ENCODE data around the gene RAD51B.

RAD51B gene

DNA sequence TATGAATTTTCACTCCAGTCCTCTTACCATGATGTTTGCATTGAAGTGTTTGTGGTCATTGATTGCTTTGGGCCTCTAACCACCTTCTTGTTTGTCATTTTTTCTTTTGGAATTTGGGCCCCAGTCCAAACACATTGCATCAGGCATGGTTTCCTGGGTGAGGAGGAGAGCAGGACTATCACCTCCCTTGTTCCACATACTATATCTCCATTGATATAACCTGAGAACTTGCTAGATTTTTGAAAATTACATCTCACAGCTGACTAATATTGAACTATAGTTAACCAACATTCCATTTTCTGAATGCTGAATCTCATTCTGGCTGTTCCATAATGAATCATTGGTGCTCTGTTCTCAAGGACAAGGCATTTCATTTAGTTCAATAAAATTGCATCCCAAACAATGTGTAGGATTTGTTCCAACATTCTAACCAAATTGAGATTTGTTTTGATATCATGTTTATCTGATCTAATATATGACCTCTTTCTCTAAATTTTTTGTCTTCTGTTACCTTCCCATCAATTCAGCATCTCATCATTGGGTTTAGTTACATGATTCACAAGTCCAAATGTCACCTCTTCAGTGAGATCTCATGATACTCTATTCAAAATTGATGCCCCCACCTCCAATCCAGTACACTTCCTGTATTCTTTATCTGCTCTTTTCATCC is 644.3 kb downstream of the RAD51B start:
- no peak for DNase-seq (ENCODE audit: low read depth in 2 of 2)

DNA sequence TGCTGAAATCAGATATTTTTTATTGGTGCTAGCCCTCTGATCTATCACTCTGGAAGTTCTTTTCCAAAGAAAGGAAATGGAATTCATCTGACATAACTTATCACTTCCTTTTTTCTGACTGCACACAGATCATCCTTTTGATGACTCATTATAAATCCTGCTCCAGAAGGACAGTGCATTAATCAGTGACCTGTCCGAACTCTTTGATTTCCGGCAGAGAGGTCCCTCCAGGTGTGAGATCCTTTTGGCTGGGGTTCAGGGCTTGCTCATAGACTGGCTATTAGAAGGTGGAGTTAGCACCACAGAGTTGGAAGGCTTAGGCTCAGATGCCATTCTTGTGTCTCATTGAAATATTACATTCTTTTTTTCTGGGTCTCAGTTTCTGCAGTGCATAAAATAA is 645.1 kb downstream of the RAD51B start:
- no peak for DNase-seq (ENCODE audit: low read depth in 2 of 2)

DNA sequence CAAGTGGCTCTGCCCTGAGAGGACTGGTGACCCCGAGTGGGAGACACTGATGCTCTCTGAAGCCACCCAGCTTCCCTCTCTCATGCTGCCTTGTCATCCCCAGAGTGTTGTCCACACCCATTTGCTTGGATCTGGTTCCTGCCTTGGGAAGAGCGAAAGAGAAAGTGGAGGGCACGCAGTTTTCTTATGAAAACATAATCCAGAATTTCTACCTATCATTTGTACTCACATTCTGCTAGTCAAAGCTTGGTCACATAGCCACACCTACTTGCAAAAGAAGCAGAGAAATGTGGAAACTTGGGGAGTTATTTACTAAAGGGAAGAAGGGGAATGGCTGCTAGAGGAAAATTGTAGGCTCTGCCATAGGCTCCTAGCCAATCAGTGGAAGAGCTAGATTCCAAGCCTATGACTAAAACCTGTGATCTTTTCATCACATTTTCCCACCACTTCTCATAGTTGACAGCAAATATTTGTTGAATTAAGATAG is 647.0 kb downstream of the RAD51B start:
- DNase-seq (ENCODE audit: low read depth in 2 of 2), result no peak

DNA sequence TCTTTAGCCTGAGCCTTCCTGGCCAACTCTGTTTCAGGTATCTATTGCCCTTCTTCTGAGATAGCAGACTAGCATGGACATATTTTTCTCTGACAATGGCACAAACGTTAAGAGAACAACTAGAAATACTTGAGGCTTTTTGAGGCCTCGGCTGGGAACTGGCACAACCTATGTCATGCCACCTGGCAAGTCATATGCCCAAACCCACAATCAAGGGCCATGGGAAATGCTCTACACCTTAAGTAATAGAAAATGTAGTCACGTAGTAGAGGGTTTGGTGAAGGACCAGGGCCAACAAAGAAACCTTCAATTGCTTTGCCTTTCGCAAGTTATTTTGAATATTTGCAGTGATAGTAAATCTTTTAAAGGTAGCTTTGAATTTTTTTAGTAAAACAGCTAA is 647.8 kb downstream of the RAD51B start:
- DNase-seq (ENCODE audit: low read depth in 2 of 2), result no peak

DNA sequence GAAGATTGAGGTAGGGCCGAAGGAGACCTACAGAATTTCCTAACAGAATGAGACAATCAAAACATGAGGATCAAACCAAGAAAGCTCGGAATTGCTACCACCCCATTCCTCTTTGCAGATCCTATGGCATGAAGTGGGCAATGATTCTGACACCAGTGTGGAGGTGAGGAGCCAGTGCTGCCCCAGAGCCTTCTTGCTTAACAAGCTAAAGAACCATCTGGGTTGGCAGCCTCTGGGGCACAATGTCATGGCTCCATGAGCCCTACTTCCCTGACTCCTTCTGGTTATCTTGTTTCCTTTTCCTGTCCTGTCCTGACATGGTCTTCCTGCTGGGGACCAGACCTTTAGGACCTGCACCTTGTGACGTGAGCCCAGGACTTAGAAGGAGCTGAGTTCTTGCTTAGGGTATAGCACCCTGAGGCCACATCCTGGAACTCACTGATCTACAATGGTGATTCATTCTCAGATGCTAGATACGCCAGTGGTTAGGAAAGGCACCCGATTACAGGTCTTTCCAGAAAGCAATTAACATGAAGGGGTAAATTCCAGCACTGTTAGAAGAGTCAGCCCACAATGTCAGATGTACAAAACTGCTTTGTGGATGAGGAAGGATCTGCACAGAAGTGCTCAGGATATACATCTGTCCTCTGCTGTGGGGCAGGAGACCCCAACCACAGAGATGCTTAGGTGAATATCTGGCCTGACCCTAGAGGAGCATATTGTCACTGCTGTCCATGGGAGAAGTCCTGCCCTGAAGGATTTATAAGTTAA is 649.0 kb downstream of the RAD51B start:
- no peak for DNase-seq (ENCODE audit: low read depth in 2 of 2)

DNA sequence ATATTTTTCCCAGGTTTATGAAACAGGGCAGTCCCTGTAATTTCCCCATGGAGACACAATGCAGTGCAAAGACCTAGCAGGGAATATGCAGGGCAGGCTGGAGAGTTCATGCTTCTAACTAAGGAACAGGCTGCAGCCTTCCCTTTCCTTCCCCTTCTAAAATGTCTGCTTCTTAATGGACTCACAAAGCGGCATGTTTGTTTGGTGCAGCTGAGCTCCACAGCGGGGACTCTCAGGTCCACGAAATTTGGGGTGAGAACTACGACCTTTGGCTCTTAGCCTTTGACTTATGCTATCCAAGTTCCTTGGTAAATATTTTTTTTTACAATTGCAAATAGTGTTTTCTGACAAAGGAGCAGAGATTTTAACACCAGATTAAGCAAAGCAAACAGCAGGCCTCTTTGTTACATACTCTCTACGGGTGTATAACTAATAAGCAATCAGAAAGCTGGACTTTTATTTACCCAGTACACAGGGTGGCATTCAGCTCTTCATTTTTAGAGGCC is 649.7 kb downstream of the RAD51B start:
- DNase-seq (ENCODE audit: low read depth in 2 of 2), result no peak

DNA sequence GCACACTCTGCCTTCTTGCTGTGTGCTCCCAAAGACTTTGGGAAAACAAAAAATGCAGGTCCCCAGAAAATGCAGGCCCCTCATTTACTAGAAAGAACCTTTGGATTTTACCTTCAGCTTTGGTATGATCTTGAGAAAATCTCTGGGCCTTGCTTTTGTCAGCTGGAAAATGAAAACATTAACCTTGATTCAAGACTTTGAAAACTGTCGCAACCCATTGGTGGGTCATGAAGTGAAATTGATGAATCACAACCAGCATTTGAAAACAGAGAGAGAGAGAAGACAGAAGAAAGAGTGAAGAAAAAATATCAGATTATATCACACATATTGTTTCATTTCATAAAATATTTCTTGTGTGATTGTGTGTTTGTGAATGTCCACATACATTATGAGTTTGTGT is 650.8 kb downstream of the RAD51B start:
- DNase-seq (ENCODE audit: low read depth in 2 of 2), result no peak

DNA sequence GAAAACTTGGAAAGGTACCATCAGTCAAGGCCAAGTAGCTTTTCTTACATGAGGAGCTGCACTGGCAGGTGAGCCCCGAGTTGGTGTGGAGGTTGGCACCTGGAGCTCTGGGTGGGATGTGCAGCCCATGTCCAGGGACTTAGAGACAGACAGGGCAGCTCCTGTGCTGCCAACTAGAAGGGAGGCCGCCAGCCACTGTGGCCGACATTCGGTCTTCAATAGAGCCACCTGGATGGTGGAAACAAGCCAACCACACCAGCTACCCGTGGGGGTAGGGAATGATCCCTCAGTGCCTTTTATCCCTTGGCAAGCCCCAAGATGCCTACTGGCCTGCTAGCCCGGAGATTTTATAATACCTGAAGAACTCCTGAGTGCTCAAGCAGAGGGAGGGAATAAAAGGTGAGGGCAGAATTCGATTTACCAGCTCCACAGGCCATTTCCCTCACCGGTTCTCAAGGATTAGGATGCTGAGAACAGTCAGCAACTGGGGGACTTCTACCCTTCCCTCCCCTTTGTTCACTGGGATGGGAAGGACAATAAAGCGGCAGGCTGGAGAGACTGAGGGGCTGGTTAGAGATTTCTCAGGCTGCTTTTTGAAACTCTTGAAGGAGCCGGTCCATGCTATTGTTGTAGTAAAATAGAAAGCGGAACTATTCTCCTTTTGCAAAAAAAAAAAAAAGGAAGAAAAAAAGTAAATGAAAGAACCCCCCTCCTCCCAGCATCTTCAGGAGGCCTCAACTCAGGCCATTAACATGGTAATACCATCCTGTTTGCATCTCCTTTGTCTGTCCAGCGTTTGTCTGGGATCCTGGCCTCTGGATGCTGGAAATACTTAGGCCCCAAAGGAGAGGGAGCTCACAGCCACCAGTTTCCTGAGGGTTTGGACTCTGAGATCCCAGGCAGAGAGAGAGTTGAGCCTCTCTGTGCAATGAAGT is 651.7 kb downstream of the RAD51B start:
- no peak for DNase-seq (ENCODE audit: low read depth in 2 of 2)

DNA sequence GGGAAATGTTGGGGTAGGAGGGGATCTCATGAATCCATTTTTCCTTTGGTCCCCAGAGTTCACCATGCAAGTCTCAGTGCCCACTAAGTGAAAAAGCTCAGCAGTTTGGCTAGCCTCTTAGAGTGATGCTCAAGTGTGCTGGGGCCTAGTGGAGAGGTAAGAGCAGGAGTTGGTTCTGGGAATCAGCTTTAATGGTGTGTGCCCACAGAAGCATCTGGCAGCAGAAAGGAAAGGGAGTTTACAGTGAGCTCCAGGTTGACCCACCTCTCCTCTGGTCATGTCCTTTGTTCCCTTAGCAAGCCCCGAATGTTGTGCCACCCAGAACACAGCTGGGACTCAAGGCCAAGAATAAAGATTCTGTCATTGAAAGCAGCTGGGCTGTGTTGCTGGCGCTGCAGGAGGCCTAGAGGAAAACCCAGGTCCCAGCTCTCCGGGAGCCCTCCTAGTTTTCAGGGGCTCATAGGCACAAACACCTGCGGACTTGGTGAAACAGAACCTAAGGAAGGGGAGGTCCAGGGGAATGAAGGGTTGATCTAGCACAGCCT is 652.5 kb downstream of the RAD51B start:
- no peak for DNase-seq (ENCODE audit: low read depth in 2 of 2)

DNA sequence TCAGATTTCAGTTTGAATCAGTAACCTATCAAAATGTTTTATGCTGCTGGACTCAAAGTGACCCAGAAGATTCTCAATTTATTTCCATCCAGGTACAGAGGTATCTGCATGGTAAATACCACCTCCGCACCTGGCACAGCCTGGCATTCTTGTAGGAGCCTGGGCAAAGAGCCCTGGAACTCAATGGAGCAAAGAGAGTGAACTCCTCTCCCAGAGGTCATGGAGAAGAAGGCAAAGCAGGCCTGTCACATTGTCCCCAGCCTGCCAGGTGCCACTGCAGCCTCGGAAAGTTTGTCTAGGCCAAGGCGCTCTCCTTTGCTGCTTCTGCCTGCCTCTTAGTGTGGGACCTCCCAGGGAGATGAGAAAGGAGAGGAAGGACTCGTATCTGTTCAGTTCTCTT is 653.5 kb downstream of the RAD51B start:
- no peak for DNase-seq (ENCODE audit: low read depth in 2 of 2)

DNA sequence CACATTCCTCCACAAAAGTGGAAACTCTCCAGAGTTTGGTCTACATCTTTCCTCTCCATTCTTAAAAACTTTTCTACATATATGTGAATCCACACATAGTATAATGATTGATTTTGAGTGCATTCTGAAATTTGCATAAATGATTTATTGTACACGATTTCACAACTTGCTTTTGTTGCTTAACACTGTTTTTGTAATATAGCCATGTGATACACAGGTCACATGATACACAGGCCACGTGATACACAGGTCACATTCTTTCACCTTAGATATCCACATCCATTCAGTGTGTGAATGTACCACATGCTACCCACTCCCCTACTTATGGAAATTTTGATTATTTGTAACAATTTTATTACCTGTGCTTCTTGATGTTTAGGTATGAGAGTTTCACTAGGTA is 654.2 kb downstream of the RAD51B start:
- DNase-seq (ENCODE audit: low read depth in 2 of 2), result no peak

DNA sequence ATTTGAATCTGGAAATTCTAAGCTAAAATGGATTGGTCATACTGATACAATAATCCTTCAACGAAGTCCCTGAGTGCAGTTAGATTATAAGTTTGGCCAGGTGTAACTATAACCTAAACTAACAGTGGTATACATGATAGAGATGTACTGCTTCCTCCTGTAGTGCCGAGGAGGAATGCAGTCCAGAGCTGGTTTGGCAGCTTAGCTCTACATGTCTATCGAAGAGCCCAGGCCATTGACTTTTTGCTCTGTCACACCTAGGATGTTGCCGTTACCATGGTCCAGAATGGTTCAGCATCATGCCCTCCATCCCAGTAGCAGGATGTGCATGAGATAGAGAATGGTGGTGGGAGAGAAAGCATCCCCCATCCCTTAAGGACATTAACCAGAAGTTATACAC is 655.2 kb downstream of the RAD51B start:
- no peak for DNase-seq (ENCODE audit: low read depth in 2 of 2)

DNA sequence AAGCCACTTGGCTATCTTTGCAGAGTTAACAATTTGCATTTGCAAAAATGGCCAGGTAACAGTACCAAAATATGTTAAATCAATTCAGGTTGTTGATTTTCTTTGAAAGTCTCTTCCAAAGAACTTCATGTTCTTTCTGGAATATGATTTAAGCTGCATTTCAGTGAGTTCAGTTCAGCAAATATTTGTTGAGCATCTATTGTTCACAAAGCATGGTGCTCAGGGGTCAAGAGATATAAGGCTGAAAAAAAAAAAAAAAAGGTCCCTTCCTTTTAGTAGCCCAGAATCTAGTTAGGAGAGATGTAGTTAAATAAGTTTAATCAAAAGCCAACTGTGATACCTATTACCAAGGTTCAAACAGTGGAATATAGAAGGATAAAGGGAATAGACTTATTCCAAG is 656.2 kb downstream of the RAD51B start:
- no peak for DNase-seq (ENCODE audit: low read depth in 2 of 2)

DNA sequence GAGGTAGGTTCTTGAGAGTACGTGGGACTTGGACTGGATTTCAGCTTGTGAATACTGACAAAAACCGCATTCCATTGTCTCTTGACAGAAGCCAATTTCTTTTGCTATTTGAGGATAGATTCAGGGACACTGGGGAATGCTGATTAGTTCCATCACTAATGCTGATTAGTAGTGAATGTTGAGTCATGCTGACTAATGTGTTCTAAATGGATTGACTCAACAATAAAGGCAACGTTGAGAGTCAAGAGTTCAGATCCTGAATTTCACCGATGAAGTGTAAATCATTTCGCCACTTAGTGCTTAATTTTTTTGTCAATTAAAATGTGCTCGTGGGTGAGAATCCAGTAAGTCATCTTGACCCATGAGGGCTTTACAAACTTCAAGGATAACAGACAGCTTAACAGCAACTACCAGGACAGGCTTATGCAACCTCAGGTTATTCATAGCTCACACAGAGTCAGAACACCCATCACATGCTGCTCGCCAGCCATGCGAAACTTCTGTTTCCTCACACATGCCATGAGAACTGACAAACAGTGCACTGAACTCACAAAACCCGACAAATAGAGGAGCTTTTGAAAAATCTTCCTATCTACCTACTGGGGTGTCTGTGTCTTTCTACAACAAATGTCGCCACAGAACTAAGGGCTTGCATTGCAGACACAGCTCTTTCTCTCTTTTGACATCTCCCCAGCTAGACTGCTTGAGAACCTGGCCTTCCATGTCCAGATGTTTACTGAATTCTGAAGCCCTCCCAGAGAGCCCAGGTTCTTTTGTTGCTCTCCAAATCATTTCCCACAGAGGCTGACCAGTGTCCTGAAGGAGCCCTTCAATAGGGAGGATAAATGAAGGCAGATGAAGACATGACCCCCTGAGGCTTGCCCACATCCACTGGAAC is 656.9 kb downstream of the RAD51B start:
- DNase-seq (ENCODE audit: low read depth in 2 of 2), result no peak

DNA sequence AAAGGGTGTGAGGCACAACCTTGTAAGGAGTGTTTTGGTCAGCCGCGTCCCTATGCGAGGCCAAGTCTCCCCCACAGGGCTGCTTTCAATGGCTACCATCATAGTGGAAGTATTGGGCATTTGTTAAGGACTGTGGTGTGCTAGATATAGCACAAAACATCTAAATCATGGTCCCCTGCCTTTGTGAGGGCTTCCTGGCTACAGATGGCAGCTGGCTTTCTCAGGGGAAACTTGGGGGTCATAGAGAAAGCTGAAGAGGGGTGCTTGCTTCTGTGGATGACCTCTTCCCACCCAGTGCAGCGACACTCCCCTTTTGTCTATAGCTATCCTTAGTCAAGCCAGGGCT is 657.5 kb downstream of the RAD51B start:
- no peak for DNase-seq (ENCODE audit: low read depth in 2 of 2)

DNA sequence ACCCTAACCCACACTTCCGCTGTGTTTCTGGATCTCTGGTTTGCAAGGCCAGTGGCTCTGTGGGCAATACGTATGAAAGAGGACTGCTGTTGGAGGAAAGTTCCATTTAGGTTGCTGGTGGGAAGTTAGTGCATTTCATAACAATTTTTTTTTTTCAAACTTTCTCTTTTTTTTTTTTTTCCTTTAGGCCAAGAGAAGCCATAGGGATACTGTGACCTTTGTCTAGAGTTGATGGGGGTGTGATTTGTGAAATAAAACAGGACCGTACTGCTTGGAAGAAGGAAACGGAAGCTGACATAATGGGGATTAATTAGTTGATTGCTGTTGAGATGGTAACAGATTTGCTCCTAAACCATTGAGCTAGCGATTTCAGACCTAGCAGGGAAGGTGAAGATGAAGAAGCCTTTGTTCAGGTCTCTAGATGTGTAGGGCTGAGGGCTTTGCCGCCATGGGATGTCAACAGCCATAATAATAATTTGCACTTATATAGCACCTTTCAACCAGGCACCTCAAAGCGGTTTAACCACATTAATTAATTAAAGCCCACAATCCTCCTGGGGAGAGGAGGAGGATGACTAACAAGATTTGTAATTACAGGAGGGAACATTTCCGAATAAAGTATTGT is 658.0 kb downstream of the RAD51B start:
- DNase-seq (ENCODE audit: low read depth in 2 of 2), result no peak

DNA sequence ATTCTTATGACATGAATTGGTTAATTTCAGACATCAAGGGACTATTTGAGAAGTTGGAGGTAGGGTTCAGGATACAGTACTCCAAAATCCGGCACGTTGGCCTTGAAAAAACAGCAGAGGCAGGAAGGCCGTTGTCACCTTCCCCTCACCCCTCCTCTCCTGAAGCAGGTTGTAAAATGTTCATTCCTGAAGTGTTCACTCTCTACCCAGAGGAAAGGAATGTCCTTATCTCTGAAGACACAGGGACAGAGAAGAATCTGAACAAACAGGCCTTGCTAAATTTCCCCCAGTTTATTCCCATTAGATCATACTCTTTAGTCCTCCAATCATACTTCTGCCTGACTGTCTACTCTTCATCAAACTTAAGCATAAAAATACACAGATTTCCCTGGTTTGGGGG is 659.7 kb downstream of the RAD51B start:
- DNase-seq (ENCODE audit: low read depth in 2 of 2), result no peak

DNA sequence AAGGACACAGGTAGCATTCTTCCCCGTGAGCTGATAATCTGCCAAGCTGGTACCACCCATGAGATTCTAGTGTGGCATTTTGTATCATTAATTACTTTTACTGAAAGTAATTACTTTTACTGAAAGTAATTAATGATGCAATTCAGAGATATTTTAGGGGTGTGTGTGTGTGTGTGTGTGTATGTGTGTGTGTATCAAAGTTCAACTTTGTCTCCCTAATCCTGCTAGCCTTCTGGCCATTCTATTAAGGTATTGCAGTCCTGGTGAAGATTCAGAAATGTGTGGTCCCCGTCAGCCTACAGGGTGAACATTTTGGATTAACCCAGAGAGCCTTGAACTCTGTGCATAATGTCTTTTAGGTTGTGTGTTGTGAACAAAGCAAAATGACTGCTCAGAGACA is 662.4 kb downstream of the RAD51B start:
- no peak for DNase-seq (ENCODE audit: low read depth in 2 of 2)

DNA sequence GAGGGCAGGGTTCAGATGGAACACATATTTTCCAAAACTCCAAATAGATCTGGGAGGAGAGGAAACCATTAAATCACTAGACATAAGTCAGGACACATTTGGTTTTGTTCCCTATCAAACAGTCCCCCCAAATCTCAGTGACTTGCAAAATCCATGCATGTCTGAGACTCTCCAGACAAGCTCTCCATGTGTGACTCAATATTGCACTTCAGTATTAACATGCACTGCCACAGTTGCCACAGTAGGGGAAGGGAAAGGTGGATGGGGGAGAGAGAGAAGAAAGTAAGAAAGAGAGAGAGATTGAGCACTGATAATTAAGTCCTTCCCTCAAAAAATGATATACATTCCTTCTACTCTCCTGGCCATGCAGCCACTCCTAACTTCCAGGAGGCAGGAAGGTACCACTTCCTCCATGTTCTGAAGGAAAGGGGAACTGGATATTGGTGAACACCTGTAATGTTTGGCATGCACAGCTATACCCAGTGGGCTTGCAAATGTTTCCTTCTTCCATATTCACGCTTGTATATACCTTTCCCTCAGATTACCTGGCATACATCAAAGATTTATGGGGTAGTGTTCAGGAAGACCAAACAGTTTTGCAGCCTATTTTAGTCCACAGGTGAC is 663.3 kb downstream of the RAD51B start:
- no peak for DNase-seq (ENCODE audit: low read depth in 2 of 2)
